Activated CD4-positive, CD25-positive, alpha-beta regulatory T cell treated with anti-CD3 and anti-CD28 coated beads, Interleukin-2, amount 50 U/mL, for 72 hours (primary cell): ENCODE measurements around the gene TMEM184A.

Experiments used
- DNase-seq: peaks from one replicate; pipeline ENCODE4 v3.0.0; 2021

Gene TMEM184A

DNA sequence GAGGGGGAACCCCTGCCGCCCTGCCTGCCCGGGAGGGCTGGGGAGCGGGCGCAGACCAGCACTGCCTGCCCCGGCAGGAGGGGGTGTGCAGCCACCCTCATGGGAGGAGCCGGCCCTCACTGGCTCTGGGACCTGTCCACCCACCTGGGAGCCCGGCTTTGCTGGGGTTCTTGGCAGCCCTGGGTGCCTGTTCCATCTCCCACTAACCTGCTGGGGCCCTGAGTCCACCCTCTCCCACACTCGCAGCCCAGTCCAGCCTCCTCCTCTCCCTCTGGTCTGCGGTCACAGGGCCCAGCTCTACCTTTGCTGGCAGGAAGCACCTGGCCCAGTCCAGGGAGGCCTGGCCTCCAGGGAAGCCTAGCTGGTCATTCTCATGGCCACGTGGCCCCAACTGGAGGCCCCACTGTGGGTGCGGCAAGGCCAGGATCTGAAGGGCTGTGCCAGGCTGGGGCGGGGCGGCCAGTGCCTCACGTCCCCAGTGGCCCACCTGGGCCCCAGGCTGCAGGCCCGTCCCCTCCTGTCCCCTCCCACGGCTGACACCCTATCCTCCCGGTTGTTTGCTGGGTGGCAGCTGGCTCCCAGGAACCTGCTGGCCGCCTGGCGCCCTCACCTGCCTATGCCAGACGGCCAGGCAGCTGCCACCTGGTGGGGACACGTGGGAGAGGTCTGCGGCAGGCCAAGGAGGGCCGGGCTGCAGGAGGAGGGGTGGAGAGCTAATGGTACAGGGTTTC, at the start of gene TMEM184A:
Gene TMEM184A, minus strand, starts transcription at position 393 of the 731 bp plus-strand sequence. CDS start 721 bp downstream, outside the sequence.
- DNase-seq, result no peak

GRCh38 chr7:1604383-1604782, 48.4 kb upstream of the TMEM184A start:
- no peak for DNase-seq

DNA sequence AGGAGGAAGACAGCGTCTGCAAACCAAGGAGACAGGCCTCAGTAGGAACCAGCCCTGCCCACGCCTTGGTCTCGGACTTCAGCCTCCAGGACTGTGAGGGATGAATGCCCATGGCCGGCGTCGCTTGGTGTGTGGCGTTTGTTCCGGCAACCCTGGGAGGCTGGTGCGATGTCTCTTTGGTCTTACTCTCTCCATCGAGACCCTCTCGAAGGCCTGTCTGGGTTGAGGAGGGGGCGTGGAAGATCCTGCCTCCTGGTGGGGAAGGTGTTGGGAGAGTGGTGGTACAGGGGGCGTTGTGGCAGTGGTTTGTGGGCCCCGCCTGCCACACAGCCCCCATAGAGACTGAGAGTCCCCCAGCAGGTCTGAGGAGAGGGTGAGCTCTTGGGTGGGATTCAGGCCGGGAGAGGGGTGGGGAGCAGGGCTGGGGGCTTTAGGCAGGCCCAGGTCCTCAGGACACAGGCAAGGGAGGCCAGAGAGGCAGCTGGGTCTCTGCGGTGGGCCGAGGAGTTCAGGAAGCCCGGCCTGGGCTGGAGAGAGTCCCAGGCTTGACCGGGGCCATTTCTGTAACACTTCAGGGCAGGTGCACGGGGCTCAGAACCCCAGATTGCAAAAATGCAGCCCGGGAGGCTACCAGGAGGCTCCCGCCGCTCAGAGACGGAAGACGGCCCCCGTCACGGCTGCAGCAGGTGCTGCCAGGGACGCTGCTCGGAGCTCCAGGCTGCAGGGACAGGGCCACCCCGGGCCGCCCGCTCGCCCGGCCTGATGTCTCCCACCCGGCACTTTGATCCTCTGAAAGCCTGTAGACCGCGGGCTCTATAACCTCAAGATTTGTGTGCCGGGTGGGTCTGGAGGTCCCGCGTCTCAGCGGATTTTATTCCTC, 47.6 kb upstream of the TMEM184A start:
- DNase-seq, result no peak

DNA sequence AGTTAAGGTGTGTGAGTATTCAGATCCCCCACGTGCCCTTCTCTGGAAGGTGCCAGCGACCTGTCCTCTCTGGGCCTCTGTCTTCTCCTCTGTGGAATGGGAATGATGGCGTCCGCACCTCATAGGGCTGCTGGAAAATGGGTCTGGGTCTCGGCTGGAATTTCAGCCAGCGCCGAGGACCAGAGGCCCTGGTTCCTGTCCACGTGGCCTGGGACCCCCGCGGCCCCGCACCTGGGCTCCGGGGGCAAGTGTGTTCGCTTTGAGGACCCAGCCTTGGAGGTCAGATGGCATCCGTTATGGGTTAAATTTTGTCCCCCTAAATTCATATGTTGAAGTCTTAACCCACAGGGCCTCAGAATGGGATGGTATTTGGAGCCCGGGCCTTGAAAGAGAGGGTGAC, 46.4 kb upstream of the TMEM184A start:
- no peak for DNase-seq

- no peak for DNase-seq
Observed at GRCh38 chr7:1601956-1602355, 46.0 kb upstream of the TMEM184A start.

DNA sequence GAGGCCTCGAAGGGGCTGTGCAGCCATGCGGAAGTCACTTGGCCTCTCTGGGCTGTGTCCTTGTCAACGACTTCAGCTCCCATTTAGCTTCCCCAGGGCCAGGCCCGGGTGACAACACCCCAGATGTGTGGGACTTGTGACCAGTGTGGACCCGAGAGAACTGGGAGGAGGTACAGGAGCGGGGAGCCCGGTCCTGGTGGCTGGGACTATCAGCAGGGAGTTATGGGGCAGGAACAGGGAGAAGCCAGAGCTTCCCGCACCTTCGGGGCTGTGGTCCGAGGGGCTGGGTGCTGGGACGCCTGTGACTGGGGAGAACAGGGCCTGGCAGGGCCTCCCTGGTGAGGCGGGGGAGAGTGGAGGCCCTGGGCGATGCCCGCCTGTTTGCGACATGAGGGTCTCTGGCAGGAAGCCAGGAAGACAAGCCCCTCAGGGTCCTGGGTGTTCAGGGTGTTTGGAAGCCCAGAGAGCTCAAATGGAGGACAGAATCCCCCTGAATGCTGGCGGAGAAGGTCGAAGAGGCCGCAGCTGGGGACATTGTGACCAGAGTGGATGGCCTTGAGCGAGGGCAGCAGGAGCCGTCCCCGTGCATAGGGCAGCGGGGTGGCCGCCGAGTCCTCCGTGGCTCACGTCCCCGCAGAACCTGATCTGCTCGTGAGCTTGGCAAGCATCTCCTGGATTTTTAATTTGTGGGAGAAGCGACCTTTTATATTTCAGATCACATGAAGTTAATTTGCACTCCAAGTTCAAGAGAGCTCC, 43.8 kb upstream of the TMEM184A start:
- DNase-seq, result no peak

- DNase-seq, result no peak
Observed at GRCh38 chr7:1598961-1599639, 43.1 kb upstream of the TMEM184A start.

- DNase-seq, result no peak
Observed at GRCh38 chr7:1598286-1598685, 42.3 kb upstream of the TMEM184A start.

- DNase-seq, result no peak
Observed at GRCh38 chr7:1597791-1598190, 41.8 kb upstream of the TMEM184A start.

GRCh38 chr7:1597066-1597760, 41.2 kb upstream of the TMEM184A start:
- no peak for DNase-seq

DNA sequence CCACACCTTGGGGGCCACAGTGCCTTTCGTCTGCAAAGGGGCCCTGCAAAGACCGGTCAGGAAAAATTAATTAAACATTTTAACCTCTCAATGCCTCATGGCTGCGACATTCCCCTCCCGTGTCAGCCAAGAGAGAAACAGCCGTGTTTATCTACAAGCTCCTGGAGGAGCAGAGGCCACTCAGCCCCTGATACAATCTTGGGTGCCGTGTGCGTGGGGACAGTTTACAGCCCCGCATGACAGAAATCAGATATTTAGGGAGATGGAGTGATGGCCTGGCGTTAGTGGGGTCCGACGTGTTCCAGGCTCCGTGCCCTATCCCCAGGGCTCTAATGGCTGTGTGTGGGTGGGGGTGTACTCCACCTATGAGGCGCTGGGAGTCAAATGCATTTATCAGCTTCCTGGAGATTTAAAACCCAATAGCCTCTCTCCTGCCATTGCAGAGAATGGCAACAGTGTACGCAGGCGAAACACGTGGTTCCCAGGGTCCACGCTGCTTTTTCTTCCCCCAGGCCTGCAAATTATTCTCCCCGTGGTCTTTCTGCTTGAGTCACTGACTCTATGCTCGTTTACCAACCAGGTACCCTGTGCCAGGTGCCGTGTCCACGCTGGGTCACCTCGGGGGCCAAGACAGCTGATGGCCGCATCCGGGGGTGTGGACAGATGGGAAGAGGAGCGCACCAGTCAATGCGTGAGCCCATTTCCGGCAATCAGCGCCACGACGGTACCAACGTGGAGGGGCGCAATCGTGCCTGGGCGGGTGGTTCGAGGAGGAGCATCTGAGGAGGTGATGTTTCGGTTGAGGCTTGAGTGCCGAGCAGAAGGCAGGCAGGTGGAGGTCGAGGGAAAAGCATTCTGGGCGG, 40.4 kb upstream of the TMEM184A start:
- no peak for DNase-seq

GRCh38 chr7:1595636-1596035, 39.6 kb upstream of the TMEM184A start:
- no peak for DNase-seq

DNA sequence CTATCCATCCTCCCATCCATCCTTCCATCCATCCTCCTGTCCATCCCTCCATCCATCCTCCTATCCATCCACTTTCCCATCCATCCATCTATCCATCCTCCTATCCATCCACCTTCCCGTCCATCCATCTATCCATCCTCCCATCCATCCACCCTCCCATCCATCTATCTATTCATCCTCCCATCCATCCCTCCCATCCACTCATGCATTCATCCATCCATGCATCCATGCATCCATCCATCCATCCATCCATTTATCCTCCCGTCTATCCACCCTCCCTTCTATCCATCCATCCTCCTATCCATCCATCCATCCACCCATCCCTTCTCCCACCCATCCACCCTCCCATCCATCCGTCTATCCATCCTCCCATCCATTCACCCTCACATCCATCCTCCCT, 39.0 kb upstream of the TMEM184A start:
- no peak for DNase-seq

DNA sequence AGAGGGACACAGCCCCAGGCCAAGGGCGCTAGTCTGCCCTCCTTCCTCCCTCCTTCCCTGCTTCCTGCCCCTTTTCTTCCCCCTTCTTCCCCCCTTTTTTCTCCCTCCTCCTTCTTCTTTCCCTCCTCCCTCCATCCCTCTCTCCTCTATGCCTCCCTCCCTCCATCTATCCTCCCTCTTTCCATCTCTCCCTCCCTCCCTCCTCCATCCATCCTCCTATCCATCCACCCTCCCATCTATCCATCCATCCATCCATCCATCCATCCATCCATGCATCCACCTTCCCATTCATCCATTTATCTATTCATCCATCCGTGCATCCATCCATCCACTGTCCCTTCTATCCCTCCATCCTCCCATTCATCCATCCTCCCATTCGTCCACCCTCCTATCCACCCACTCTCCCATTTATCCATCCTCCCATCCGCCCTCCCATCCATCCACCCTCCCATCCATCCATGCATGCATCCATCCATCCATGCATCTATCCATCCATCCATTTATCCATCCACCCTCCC, 38.0 kb upstream of the TMEM184A start:
- no peak for DNase-seq

DNA sequence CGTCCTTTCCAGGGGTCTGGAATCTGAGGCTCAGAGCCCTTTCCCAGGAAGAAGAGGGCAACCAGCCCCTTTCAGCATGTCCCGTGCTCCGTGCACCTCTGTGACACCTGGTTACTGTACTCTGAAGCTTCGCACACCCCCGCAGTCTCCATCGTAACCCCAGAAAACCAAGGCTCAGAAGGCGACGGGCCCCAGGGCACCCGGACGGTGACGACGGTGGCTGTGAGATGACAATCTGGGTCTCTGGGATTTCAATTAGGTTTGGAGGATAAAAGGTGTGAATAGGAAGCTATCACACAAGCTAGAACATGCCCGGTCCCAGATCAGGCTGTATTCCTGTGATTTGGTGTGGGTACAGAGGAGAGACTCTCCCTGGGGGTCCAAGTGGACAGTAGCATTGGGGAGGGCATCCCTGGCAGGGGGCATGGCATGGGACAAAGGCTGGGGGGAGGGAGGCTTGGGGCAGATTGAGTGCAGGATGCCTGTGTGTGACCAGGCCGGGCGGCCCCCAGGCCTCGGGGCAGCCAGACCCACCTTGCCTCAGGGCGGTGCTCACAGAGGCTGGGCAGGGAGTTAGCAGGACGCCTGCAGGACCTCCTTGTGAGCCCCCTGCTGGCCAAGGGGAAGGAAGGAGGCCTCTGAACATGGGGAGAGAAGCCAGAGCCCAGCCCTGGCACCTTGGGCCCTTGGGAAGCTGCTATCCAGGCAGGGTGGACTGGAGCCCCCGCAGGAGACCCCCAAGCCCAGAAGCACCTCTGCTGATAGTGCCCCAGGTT, 37.3 kb upstream of the TMEM184A start:
- DNase-seq, result no peak

DNA sequence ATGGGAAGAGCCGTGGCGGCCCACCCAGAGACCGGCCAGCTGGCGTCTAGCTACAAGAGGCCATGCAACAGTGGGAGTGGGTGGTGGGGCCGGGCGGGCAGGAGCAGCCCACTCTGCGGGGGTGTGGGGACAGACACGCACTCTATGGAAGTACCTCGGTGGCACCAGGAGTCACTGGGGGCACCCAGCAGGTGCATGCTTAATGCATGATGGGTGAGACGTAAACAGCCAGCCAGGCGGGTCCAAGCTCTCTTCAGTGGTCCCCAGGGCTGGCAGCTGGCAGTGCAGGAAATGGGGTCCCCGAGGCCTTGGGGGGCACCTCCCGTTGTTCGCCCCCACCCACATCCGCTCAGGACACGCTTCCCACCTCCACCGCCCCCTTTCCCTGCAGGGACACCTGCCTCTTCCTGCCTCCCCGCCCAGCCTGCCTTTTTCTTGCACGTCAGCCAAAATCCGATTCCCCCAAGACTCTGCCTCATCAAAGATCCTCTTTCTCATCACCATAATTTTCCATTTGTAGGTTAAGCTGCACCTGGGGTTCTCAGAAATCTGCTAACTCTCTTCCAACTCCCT, 36.4 kb upstream of the TMEM184A start:
- no peak for DNase-seq

GRCh38 chr7:1591876-1592275, 35.9 kb upstream of the TMEM184A start:
- no peak for DNase-seq

DNA sequence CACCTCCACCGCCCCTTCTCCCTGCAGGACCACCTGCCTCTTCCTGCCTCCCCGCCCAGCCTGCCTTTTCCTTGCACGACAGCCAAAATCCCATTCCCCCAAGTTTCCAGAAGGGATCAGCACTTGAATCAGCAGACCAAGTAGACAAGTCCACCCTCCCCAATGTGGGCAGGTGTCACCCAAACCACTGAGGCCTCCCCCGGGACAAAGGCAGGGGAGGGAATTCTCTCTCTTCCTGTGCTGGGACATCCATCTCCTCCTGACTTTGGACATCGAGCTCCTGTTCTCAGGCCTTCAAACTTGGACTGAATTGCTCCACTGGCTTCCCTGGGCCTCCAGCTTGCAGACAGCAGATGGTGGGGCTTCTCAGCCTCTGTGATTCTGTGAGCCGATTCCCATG, 35.4 kb upstream of the TMEM184A start:
- DNase-seq, result no peak

GRCh38 chr7:1590887-1591286, 34.9 kb upstream of the TMEM184A start:
- DNase-seq, result no peak

- DNase-seq, result no peak
Observed at GRCh38 chr7:1590476-1590875, 34.5 kb upstream of the TMEM184A start.
